ENCODE measurements around the gene THAP8.
"Not testable (repeated sequence)": the region's sequence is repeated elsewhere in the genome, so short reads cannot be mapped to it uniquely, and the experiment has no call there.

THAP8 gene

DNA sequence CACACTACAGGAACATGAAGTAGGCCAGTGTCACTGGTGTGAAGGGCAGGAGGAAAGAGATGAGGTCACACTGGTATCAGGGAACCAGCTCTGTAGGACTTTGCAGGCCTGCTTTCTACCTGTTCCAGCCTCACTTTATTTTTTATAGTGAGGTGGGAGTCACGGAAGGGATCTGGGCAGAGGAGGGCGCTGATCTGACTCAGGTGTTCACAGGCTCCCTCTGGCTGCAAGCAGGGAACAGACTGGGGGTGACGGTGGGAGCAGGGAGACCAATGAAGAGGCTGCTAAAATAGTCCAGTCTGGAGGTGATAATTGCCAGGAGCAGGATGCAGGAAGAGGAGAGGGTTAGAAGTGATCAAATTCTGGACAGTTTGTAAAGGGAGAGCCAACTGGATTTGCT is 2.8 kb downstream of the THAP8 start:
- Mint-ChIP-seq H3K4me1 (peaks cover 34% of the 10 kb centered on the region), H3K27ac (peak overlapping the region; percentile 84), H3K9me3 (no peaks in the 10 kb centered on the region), H3K4me3 (peak overlapping the region; percentile 1), H3K36me3 (peaks cover 15% of the 10 kb centered on the region)
- DNase-seq (ENCODE audit: low spot score in 2 of 2): no peak
- no peak for ATAC-seq

DNA sequence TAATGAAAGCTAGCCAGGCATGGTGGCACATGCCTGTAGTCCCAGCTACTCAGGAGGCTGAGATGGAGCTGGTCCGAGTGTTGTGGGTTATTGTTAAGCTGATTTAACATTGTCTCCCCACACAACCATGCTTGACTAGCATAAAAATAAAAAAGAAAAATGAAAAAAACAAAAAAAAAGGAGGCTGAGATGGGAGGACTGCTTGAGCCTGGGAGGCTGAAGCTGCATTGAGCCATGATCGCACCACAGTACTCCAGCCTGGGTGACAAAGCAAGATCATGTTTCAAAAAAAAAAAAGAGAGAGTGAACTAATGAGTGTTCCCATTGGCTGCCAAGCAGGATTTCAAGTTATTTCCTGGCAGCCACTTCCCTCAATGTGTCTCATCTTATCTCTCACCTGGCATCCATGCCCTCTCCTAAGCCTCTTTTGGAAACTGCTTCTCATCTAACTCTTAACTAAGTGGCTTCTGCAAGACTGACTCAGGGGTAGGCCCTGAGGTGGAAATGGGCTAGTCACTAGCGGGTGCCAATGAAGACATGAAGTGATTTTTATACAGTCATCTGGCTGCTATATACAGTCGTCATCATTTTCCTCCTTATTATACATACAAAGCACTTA is 4.9 kb downstream of the THAP8 start:
- H3K4me3 Mint-ChIP-seq: no peak overlapping the region
- H3K9me3 Mint-ChIP-seq: no peaks in the 10 kb centered on the region
- H3K27ac Mint-ChIP-seq: no peak overlapping the region
- H3K36me3 Mint-ChIP-seq: peaks cover 7% of the 10 kb centered on the region
- H3K4me1 Mint-ChIP-seq: peaks cover 21% of the 10 kb centered on the region
- ATAC-seq (no peak), DNase-seq (ENCODE audit: low spot score in 2 of 2) (no peak)

DNA sequence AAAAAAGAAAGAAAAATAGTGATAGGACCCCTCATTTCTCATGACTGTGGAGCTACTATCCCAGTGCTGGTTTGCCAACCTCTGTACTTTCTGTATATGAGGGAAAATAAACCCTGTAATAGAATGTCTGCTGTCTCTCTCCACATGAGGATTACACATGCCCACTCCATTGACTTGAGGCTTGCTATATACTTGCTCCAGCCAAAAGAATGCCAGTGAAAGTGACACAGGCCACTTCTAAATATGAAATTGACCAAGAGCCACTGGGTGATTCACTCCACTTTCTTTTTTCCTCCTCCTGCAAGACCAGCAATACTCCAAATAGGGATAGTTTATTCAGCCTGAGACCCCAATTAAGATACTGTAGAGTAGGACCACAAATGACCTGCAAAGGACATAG is 6.2 kb downstream of the THAP8 start:
- DNase-seq (ENCODE audit: low spot score in 2 of 2) (no peak), ATAC-seq (no peak)
- Mint-ChIP-seq H3K4me1 (peaks cover 12% of the 10 kb centered on the region), H3K9me3 (no peaks in the 10 kb centered on the region), H3K4me3 (no peak overlapping the region), H3K27ac (no peak overlapping the region), H3K36me3 (peaks cover 5% of the 10 kb centered on the region)

DNA sequence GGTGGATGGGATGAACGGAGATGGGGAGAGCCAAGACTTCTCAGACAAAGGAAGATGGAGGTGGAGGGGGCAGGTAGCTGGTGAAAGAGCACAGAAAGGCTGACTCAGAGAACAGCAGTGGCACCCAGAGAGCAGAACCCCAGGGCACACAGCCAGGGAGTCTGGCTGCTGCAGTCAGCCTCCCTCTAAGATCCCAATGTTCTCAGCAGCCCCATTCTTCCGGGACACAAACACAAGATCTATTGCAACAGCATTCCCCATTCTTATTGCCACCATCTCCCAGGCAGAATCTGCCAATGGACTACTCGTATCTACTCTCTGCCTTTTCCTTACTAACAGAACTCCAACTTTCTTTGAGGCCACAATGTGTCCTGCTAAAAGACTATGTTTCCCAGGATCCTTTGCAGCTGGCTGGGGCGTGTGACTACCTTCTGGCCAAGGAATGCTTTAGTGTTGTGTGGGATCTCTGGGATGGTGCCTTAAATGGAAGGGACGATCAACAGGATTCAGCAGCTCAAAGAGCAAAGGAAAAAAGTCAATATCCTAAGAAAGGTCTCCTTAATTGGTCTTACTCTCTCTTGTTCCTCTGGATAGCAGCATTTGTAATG is 7.5 kb downstream of the THAP8 start:
- ATAC-seq (no peak), DNase-seq (ENCODE audit: low spot score in 2 of 2) (no peak)
- H3K9me3 Mint-ChIP-seq: no peaks in the 10 kb centered on the region
- H3K4me1 Mint-ChIP-seq: peaks cover 11% of the 10 kb centered on the region
- H3K36me3 Mint-ChIP-seq: peaks cover 5% of the 10 kb centered on the region
- H3K4me3 Mint-ChIP-seq: no peak overlapping the region
- H3K27ac Mint-ChIP-seq: no peak overlapping the region

DNA sequence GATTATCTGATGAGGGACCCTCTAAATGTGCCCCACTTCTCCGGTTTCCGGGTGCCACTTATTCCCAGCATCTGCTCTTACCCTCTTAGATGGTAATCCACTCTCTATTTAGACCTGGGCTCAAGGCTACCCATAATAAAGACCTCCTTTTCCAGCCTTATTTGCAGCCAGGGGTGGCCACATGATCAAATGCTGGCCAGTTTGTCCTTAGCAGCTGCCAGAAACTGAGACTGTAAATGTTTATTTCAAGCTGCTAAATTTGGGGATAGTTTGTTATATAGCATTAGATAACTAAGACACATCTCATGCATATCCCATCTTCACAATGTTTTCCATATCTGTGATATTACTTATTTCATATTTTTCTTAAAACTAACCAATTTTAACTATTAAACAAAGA is 10.1 kb downstream of the THAP8 start:
- Mint-ChIP-seq H3K9me3 (no peaks in the 10 kb centered on the region), H3K27ac (no peak overlapping the region), H3K4me1 (no peaks in the 10 kb centered on the region), H3K36me3 (peaks cover 7% of the 10 kb centered on the region), H3K4me3 (no peak overlapping the region)
- ATAC-seq: no peak
- no peak for DNase-seq (ENCODE audit: low spot score in 2 of 2)

DNA sequence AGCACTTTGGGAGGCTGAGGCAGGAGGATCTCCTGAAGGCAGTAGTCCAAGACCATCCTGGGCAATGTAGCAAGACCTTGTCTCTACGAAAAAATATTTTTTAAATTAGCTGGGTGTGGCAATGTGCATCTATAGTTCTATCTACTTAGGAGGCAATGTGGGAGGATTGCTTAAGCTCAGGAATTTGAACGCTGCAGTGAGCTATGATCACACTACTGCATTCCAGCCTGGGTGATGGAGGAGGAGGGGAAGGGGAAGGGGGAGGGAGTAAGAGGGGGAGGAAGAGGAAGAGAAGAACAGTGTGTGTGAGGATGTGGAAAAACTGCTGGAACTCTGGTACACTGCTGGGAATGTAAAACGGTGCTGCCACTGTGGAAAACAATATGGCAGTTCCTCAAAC is 12.3 kb downstream of the THAP8 start:
- no peak for ATAC-seq
- H3K36me3 Mint-ChIP-seq: peaks cover 8% of the 10 kb centered on the region
- H3K4me3 Mint-ChIP-seq: no peak overlapping the region
- H3K27ac Mint-ChIP-seq: peak overlapping the region; percentile 34
- H3K4me1 Mint-ChIP-seq: peaks cover 6% of the 10 kb centered on the region
- DNase-seq (ENCODE audit: low spot score in 2 of 2): no peak
- no peaks in the 10 kb centered on the region for H3K9me3 Mint-ChIP-seq

DNA sequence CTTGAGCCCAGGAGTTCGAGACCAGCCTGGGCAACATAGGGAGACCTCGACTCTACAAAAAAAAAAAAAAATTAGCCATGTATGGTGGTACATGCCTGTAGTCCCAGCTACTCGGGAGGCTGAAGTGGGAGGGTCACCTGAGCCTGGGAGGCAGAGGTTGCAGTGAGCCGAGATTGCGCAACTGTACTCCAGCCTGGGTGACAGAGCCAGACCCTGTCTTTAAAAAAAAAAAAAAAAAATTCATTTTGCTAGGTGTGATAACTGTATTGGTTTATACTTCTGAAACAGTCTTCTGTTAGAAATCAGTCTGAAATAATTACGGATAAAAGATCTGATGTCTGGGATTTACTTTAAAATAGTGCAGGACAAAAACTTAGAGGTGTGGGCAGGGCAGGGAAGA is 13.0 kb downstream of the THAP8 start:
- Mint-ChIP-seq H3K27ac (peak overlapping the region; percentile 34), H3K36me3 (peaks cover 11% of the 10 kb centered on the region)
- not testable (repeated sequence) for H3K4me1 Mint-ChIP-seq; H3K9me3 Mint-ChIP-seq; H3K4me3 Mint-ChIP-seq; DNase-seq (ENCODE audit: low spot score in 2 of 2); ATAC-seq

DNA sequence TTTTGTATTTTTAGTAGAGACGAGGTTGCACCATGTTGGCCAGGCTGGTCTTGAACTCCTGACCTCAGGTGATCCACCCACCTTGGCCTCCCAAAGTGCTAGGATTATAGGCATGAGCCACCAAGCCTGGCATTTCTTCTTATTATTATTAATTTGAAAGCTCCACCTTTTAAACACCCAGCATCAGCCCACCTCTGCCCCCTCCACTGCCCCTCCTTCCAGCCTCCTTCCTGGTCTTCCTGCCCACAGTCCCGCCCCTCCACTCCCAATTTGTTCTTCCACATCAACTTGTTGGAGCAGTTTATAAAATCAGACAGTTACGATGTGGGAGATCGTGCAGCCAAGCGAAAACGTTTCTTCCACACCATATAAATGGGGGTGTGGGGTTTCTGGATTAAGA is 13.6 kb downstream of the THAP8 start:
- Mint-ChIP-seq H3K4me3 (no peak overlapping the region), H3K36me3 (peaks cover 11% of the 10 kb centered on the region), H3K4me1 (peaks cover 15% of the 10 kb centered on the region), H3K9me3 (no peaks in the 10 kb centered on the region), H3K27ac (no peak overlapping the region)
- ATAC-seq (no peak), DNase-seq (ENCODE audit: low spot score in 2 of 2) (no peak)

DNA sequence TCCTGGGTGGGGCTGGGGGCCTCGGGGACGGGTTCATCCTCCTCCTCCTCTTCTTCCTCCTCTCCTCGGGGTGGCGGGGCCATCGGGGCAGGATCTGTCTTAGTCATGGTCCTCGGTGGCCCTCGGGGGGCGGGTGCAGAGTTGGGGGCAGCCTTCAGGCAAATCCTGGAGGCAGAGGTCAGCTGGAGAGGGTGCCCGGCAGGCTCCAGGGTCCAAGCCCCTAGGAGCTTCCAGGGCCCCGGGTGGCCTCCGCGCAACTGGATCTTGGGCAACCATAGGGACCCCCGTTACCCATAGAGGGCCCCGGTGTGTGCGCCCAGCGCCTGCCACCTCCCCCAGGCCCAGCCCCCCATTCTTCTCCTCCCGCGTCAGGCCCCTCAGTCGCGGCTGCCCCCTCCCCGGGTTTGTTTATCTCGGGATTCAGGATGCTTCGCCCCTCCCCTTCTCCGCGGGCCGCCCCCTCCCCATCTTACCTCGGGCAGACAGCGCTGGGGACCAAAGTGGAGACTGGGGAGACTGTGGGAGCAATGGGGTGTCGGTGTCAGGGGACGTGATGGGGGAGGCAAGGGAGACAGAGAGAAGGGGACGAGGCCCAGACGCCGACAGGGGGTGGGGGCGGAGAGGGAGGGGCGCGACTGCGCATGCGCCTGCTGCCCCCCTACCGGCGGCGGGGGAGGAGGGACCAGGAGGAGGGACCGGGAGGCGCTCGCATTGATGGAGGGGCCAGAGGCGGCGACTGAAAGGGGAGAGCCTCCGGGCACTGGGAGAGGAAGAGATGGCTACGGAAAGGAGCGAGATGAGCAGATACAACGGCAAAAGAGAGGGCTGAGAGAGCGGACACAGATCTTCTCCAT is 21.6 kb downstream of the THAP8 start, which contains the start of gene CLIP3:
Gene CLIP3, minus strand, starts transcription at position 623 of the 854 bp plus-strand sequence. Its CDS starts 516 bp downstream, at position 107.
- ATAC-seq (peak; percentile 40), DNase-seq (ENCODE audit: low spot score in 2 of 2) (no peak)
- no peaks in the 10 kb centered on the region for H3K9me3 Mint-ChIP-seq
- peak within 1 kb of the TSS; percentile 34 for H3K27ac Mint-ChIP-seq
- peaks cover 33% of the 10 kb centered on the region for H3K4me1 Mint-ChIP-seq
- H3K4me3 Mint-ChIP-seq: peak within 1 kb of the TSS; percentile 48
- H3K36me3 Mint-ChIP-seq: peaks cover 35% of the 10 kb centered on the region

DNA sequence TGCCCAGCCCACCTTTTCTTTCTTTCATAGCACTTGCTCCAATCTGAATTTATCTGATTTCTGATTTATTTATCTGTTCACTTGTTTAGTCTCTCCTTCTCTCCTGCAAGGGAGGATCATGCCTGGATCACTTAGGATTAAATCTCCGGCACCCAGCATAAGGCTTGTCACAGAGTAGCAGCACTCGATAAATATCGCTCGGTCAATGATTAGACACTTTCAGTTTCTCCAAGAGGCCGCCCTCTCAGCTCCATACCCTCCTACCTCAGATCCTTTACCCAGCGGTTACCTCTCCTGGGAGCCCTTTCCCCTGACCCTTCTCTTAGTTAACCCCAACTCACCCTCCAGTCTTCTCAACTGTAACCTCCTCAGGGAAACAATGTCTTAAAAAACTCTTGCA is 22.8 kb downstream of the THAP8 start:
- ATAC-seq: no peak
- no peak for DNase-seq (ENCODE audit: low spot score in 2 of 2)
- peak overlapping the region; percentile 1 for H3K27ac Mint-ChIP-seq
- H3K4me3 Mint-ChIP-seq: no peak overlapping the region
- no peaks in the 10 kb centered on the region for H3K9me3 Mint-ChIP-seq
- H3K36me3 Mint-ChIP-seq: peaks cover 30% of the 10 kb centered on the region
- peaks cover 23% of the 10 kb centered on the region for H3K4me1 Mint-ChIP-seq

DNA sequence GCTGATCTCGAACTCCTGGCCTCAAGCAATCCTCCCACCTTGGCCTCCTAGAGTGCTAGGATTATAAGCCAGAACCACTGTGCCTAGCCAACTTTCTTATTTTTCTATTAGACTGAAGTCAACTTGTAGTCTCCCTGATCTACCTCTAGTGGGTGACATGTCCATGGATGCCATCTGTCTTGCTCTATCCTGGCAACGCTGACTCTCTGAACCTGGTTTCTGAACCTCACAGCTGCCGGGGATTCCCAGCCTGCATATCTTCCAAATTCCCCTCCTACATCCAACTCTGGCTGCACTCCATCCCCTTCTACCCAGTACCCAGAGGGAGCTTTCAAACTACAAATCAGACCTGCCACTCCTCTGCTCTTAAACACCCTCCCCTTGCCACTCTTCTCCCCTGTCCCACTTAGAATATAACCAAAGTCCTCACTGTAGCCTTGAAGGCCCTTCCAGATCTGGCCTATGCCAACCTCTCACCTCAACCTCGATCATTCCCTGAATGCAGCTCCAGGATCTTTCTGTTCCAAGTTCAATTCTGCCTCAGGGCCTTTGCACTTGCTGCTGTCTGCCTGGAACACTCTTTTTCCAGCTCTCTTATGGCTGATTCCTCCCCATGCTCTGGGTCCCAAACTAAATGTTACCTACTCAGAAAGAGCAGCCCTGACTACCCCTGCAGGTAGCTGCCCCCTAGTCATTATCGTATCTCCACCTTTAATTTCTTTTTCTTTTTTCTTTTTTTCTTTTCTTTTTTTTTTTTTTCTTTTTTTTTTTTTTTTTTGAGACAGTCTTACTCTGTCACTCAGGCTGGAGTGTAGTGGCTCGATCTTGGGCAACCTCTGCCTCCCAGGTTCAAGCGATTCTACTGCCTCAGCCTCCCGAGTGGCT is 23.6 kb downstream of the THAP8 start:
- Mint-ChIP-seq H3K9me3 (no peaks in the 10 kb centered on the region), H3K27ac (peak overlapping the region; percentile 46), H3K4me1 (peaks cover 18% of the 10 kb centered on the region), H3K36me3 (peaks cover 30% of the 10 kb centered on the region), H3K4me3 (no peak overlapping the region)
- DNase-seq (ENCODE audit: low spot score in 2 of 2) (no peak), ATAC-seq (no peak)

DNA sequence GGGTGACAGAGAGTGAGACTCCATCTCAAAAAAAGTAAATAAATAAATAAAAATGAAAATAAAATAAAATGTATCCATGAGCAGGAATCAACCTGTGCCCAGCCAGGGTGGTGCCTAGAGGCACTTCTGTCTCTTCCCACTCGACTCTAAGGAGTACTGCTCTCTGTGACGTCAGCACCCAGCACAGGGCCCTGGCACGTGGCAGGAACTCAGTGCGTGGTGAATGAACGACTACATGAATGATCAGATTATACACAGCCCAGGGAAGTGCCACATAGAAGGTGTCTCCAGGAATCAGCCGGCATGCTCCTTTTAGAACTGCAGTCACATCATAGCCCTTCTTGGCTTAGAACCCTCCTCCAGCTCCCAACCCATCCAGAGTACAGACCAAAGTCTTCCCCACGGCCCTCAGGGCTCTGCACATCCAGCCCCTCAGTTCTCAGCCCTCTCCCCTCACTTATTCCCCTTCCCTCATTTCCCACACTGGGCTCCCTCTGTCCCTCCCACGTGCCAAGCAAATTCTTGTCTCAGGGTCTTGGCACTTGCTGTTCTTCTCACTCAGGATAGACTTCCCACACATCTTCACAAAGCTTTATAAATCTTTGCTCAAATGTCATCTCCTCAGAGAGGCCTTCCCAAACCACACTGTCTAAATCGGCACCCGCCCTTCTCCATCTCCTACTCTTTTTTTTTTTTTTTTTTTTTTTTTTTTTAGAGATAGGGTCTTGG is 25.6 kb downstream of the THAP8 start:
- Mint-ChIP-seq H3K4me1 (no peaks in the 10 kb centered on the region), H3K9me3 (no peaks in the 10 kb centered on the region), H3K36me3 (peaks cover 32% of the 10 kb centered on the region), H3K27ac (peak overlapping the region; percentile 62), H3K4me3 (no peak overlapping the region)
- ATAC-seq (no peak), DNase-seq (ENCODE audit: low spot score in 2 of 2) (no peak)

DNA sequence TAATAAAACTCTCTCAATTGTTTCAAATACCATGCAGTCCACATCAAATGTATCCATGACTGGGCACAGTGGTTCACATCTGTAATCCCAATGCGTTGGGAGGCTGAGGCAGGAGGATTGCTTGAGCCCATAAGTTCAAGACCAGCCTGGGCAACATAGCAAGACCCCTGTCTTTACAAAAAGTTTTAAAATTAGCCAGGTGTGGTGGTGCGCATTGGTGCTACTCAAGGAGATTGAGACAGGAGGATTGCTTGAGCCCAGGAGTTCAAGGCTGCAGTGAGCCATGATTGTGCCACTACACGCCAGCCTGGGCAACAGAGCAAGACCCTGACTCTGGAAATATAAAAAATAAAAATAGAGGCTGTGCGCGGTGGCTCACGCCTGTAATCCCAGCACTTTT is 26.4 kb downstream of the THAP8 start:
- DNase-seq (ENCODE audit: low spot score in 2 of 2) (no peak), ATAC-seq (no peak)
- Mint-ChIP-seq H3K9me3 (no peaks in the 10 kb centered on the region), H3K36me3 (peaks cover 39% of the 10 kb centered on the region), H3K4me3 (no peak overlapping the region), H3K27ac (no peak overlapping the region), H3K4me1 (no peaks in the 10 kb centered on the region)

DNA sequence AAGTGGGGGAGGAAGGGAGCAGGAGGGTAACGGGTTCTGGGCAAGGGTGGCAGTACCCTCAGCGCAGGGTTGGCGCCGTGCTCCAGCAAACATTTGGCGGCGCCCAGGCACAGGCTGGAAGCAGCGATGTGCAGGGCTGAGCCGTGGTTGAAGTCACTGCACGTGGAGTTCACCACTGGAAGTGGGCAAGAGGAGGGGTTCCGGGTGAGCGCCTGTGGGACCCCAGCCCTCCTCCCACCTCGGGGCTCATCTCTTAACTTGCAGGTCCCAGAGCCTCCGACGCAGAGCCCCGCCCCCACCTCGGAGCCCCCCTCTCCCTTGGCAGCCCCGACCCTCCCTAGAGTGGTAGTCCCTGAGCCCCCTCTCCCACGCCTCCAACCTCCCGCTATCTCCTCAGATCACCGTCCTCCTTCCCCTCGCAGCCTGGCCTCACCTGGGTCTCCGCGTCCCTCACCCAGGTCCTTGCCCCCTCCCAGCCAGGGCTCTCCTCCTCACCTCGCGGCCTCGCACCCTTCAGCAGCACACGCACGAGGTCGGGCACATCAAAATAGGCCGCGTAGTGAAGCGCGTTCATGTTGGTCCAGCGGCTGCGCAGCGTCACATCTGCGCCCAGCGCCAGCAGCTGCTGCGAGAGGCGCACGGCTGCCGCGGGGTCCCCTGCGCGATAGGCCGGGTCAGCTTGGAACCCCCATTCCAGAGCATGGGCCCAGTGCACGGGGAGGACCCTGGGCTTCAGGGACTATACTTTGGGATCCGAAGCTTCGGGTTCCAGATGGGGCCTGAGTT is 27.8 kb downstream of the THAP8 start:
- Mint-ChIP-seq H3K36me3 (peaks cover 43% of the 10 kb centered on the region), H3K4me1 (no peaks in the 10 kb centered on the region), H3K9me3 (no peaks in the 10 kb centered on the region), H3K27ac (no peak overlapping the region), H3K4me3 (no peak overlapping the region)
- DNase-seq (ENCODE audit: low spot score in 2 of 2) (no peak), ATAC-seq (no peak)
